Omental fat pad (tissue), 4 donors: ENCODE data around the gene SPART. TPM values are rescaled to one million over a fixed set of nuclear protein-coding genes. Genes with fewer than 3 reads are reported as not detected.

ENCODE experiments used
- ATAC-seq: fragments of 150-250 bp; one replicate; pipeline ENCODE4 v1.9.1; 2016; ENCODE audit warnings: mild to moderate bottlenecking, moderate library complexity; ENCODE audit not compliant: low FRiP score
- DNase-seq: peaks from one replicate; pipeline ENCODE4 v3.0.0-alpha.2; 2019; ENCODE audit warnings: low spot score
- total RNA-seq, 4 donors: library from RNA; depleted of rRNA; stranded (reverse); fragments of >200 nt; gene quantifications; one replicate each; pipeline ENCODE4 v1.1.0, GENCODE V29; 2016
- TF ChIP-seq, protein P1 (sequence below), 3 donors: fragments of 450-650 bp; IDR thresholded peaks; one replicate each; pipeline ENCODE4 v1.5.1; 2016 to 2017; ENCODE audit warnings: antibody characterized with exemption in 3 of 3, mild to moderate bottlenecking in 3 of 3, moderate library complexity in 2 of 3

Gene SPART
- total RNA-seq, 4 donors from 2014 or later = 70.7 to 98.0 (median 73.6) TPM

DNA sequence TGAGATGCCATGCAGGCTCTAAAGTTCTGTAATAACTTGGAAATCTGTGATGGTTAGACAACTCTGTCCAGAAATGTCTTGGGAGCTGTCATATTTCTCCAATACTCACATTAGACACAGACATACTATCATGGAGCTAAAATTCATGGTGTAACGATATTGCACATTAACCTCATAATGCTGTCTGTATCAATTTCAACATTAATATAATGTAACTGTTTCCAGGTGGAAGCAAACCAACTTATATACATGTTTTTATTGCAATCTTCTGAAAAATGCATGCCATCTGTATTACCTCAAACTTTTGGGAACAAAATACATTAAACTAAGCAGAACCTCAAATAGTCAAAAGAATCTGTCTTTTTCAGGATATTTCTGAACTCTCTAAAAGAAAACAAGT is 14.7 kb upstream of the SPART start:
- no peak for DNase-seq
- TF ChIP-seq, protein P1, sequence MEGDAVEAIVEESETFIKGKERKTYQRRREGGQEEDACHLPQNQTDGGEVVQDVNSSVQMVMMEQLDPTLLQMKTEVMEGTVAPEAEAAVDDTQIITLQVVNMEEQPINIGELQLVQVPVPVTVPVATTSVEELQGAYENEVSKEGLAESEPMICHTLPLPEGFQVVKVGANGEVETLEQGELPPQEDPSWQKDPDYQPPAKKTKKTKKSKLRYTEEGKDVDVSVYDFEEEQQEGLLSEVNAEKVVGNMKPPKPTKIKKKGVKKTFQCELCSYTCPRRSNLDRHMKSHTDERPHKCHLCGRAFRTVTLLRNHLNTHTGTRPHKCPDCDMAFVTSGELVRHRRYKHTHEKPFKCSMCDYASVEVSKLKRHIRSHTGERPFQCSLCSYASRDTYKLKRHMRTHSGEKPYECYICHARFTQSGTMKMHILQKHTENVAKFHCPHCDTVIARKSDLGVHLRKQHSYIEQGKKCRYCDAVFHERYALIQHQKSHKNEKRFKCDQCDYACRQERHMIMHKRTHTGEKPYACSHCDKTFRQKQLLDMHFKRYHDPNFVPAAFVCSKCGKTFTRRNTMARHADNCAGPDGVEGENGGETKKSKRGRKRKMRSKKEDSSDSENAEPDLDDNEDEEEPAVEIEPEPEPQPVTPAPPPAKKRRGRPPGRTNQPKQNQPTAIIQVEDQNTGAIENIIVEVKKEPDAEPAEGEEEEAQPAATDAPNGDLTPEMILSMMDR (IDR thresholded peaks at IDR 0.05) = no peak
- ATAC-seq = no peak

GRCh38 chr13:36359301-36359950 is 13.2 kb upstream of the SPART start:
- TF ChIP-seq, protein P1 (IDR thresholded peaks at IDR 0.05) = no peak
- DNase-seq (no peak), ATAC-seq (no peak)

DNA sequence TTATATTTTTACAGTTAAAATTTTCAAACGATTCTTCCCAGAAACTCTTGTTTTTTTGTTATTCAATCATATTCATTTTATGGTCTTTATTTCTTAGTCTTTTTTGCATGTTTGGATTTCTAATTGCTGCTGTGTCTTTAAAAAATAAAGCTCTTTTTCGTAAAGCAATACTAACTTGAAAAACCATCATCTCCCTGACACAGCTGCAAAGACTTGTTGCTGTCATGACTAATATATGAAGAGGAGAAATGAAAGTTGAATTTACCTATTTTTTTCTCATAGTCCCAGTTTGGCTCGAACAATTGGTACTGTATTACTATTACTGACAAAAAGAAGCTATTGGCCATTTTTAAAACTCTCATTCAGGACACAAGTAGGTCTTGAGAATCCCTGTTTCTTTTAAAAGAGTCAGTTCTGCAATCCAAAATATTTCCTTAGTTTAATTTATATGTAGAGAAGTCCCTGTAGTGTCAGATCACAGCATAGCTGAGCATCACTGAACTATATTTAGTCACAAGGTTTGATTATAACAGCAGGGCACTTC is 12.1 kb upstream of the SPART start:
- DNase-seq (no peak), ATAC-seq (no peak)
- TF ChIP-seq, protein P1 (IDR thresholded peaks at IDR 0.05) = no peak

DNA sequence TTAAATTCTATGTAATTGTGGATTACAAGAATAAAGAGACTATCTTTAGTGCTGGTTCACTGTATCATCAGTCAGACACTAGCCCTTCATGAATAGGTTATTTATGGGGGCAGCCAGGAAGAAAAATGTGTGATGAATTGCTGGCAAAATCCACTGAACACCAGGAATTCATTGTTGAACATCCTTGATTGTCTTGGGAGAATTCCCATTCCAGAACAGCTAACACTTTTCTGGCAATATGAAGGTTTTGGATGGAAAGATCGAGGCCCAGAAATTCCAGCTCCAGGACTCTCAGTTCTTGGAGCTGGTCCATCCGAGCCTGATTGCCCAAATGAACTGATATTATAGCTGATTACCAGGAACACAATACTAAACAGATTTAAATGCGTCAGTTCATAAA is 11.5 kb upstream of the SPART start:
- TF ChIP-seq, protein P1 (IDR thresholded peaks at IDR 0.05) = no peak
- no peak for ATAC-seq

GRCh38 chr13:36357231-36357630 is 11.0 kb upstream of the SPART start:
- DNase-seq (no peak), ATAC-seq (no peak)
- TF ChIP-seq, protein P1 (IDR thresholded peaks at IDR 0.05) = no peak

More for the DNA sequence above, 11.5 kb upstream of the SPART start:
- no peak for DNase-seq

GRCh38 chr13:36356058-36356457 is 9.9 kb upstream of the SPART start:
- TF ChIP-seq, protein P1 (IDR thresholded peaks at IDR 0.05) = no peak
- DNase-seq = no peak

DNA sequence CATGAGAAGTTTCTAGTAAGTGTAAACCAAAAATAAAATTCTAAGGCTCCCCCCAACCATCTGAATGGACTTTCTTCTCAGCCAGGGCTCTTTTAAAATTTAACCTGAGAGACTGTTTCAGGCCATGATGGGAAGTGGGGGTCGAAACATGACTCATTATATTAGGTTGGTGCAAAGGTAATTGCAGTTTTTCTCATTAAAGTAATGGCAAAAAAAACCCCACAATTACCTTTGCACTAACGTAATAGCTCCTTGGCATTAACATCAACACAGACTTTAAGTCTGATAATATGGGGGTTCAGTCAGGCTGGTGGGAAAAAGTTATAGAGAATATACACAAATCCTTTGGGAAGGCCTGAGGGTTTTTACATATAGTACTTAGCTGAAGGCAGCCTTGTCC is 9.4 kb upstream of the SPART start:
- TF ChIP-seq, protein P1 (IDR thresholded peaks at IDR 0.05) = no peak
- no peak for DNase-seq
- ATAC-seq = no peak

More at GRCh38 chr13:36356058-36356457, 9.9 kb upstream of the SPART start:
- ATAC-seq = no peak
